ENCODE results near the gene NAV2.

NAV2 gene

GRCh38 chr11:19962053-19962800 is 249.6 kb downstream of the NAV2 start:
- DNase-seq = no peak

GRCh38 chr11:19962801-19963175 is 250.2 kb downstream of the NAV2 start:
- no peak for DNase-seq

- DNase-seq = no peak
Observed at GRCh38 chr11:19963697-19964387, 251.2 kb downstream of the NAV2 start.

GRCh38 chr11:19966441-19966840 is 253.8 kb downstream of the NAV2 start:
- no peak for DNase-seq

- DNase-seq = no peak
Observed at GRCh38 chr11:19966927-19967326, 254.3 kb downstream of the NAV2 start.

- no peak for DNase-seq
Observed at GRCh38 chr11:19967787-19968186, 255.2 kb downstream of the NAV2 start.

GRCh38 chr11:19968860-19969259 is 256.2 kb downstream of the NAV2 start:
- DNase-seq = no peak

GRCh38 chr11:19970944-19971343 is 258.3 kb downstream of the NAV2 start:
- DNase-seq = no peak

- no peak for DNase-seq
Observed at GRCh38 chr11:19972091-19972490, 259.5 kb downstream of the NAV2 start.

- no peak for DNase-seq
Observed at GRCh38 chr11:19972651-19973050, 260.0 kb downstream of the NAV2 start.

- DNase-seq = no peak
Observed at GRCh38 chr11:19973136-19973635, 260.5 kb downstream of the NAV2 start.

- DNase-seq = no peak
Observed at GRCh38 chr11:19974886-19975285, 262.2 kb downstream of the NAV2 start.

GRCh38 chr11:19975414-19975990 is 262.9 kb downstream of the NAV2 start:
- DNase-seq = no peak

GRCh38 chr11:19976281-19976941 is 263.8 kb downstream of the NAV2 start:
- DNase-seq = no peak

- DNase-seq = no peak
Observed at GRCh38 chr11:19977941-19978340, 265.3 kb downstream of the NAV2 start.

- no peak for DNase-seq
Observed at GRCh38 chr11:19978668-19979518, 266.3 kb downstream of the NAV2 start.

- DNase-seq = no peak
Observed at GRCh38 chr11:19979519-19979845, 266.8 kb downstream of the NAV2 start.

- no peak for DNase-seq
Observed at GRCh38 chr11:19980388-19980787, 267.8 kb downstream of the NAV2 start.

- no peak for DNase-seq
Observed at GRCh38 chr11:19980957-19981669, 268.5 kb downstream of the NAV2 start.

- DNase-seq = no peak
Observed at GRCh38 chr11:19982774-19983495, 270.3 kb downstream of the NAV2 start.

GRCh38 chr11:19984048-19984742 is 271.6 kb downstream of the NAV2 start:
- DNase-seq = no peak

Measured in NCI-H187 (cell line).